ENCODE results near the gene GPRC5A. TPM values are rescaled to one million over a fixed set of nuclear protein-coding genes. Genes with fewer than 3 reads are reported as not detected.
A peak's percentile ranks its signal among the peaks of the same experiment; 100 is the strongest.
"Not testable (repeated sequence)": the region's sequence is repeated elsewhere in the genome, so short reads cannot be mapped to it uniquely, and the experiment has no call there.

GPRC5A gene
- not detected in 2 replicates for total RNA-seq

GRCh38 chr12:12891080-12891880, at the start of gene GPRC5A:
Gene GPRC5A, plus strand, starts transcription at chr12:12891562. Its CDS starts 16,688 bp downstream, at chr12:12908250.
- intact Hi-C loops (cut with micrococcal nuclease) = no loop called here
- Mint-ChIP-seq H3K36me3 (ENCODE audit: low read depth) (no peaks in the 10 kb centered on the region), H3K9me3 (no peaks in the 10 kb centered on the region), H3K4me3 (ENCODE audit: low read depth) (peak within 1 kb of the TSS; percentile 74), H3K27ac (peak within 1 kb of the TSS; percentile 18), H3K27me3 (ENCODE audit: low read depth) (peaks cover 44% of the 10 kb centered on the region), H3K4me1 (ENCODE audit: low read depth) (peaks cover 6% of the 10 kb centered on the region)
- peak; percentile 11 for DNase-seq (ENCODE audit: low spot score)

GRCh38 chr12:12845794-12846243, 45.5 kb upstream of the GPRC5A start:
- H3K4me3 Mint-ChIP-seq (ENCODE audit: low read depth) = no peak overlapping the region
- intact Hi-C loops (cut with micrococcal nuclease) = no loop called here
- H3K36me3 Mint-ChIP-seq (ENCODE audit: low read depth) = peaks cover 15% of the 10 kb centered on the region
- DNase-seq (ENCODE audit: low spot score) = no peak
- H3K27ac Mint-ChIP-seq = no peak overlapping the region
- peaks cover 4% of the 10 kb centered on the region for H3K9me3 Mint-ChIP-seq
- no peaks in the 10 kb centered on the region for H3K27me3 Mint-ChIP-seq (ENCODE audit: low read depth)
- H3K4me1 Mint-ChIP-seq (ENCODE audit: low read depth) = peaks cover 3% of the 10 kb centered on the region

- DNase-seq (ENCODE audit: low spot score); intact Hi-C loops (cut with micrococcal nuclease); H3K27ac Mint-ChIP-seq; H3K27me3 Mint-ChIP-seq (ENCODE audit: low read depth); H3K4me1 Mint-ChIP-seq (ENCODE audit: low read depth); H3K4me3 Mint-ChIP-seq (ENCODE audit: low read depth); H3K9me3 Mint-ChIP-seq: not testable (repeated sequence)
- H3K36me3 Mint-ChIP-seq (ENCODE audit: low read depth) = peaks cover 19% of the 10 kb centered on the region
Measured at GRCh38 chr12:12846780-12847179, 44.6 kb upstream of the GPRC5A start.

GRCh38 chr12:12853435-12853834, 37.9 kb upstream of the GPRC5A start:
- no peak overlapping the region for H3K4me3 Mint-ChIP-seq (ENCODE audit: low read depth)
- H3K27me3 Mint-ChIP-seq (ENCODE audit: low read depth) = no peaks in the 10 kb centered on the region
- peaks cover 4% of the 10 kb centered on the region for H3K9me3 Mint-ChIP-seq
- intact Hi-C loops (cut with micrococcal nuclease) = no loop called here
- H3K36me3 Mint-ChIP-seq (ENCODE audit: low read depth) = peaks cover 10% of the 10 kb centered on the region
- H3K4me1 Mint-ChIP-seq (ENCODE audit: low read depth) = no peaks in the 10 kb centered on the region
- no peak for DNase-seq (ENCODE audit: low spot score)
- H3K27ac Mint-ChIP-seq = no peak overlapping the region

GRCh38 chr12:12859690-12860089, 31.7 kb upstream of the GPRC5A start:
- Mint-ChIP-seq H3K27ac (no peak overlapping the region), H3K36me3 (ENCODE audit: low read depth) (peaks cover 4% of the 10 kb centered on the region), H3K27me3 (ENCODE audit: low read depth) (no peaks in the 10 kb centered on the region), H3K4me1 (ENCODE audit: low read depth) (no peaks in the 10 kb centered on the region), H3K4me3 (ENCODE audit: low read depth) (no peak overlapping the region), H3K9me3 (no peaks in the 10 kb centered on the region)
- intact Hi-C loops (cut with micrococcal nuclease) = no loop called here
- DNase-seq (ENCODE audit: low spot score) = no peak

GRCh38 chr12:12864243-12864642, 27.1 kb upstream of the GPRC5A start:
- DNase-seq (ENCODE audit: low spot score) = no peak
- H3K27ac Mint-ChIP-seq = no peak overlapping the region
- H3K9me3 Mint-ChIP-seq = no peaks in the 10 kb centered on the region

GRCh38 chr12:12868477-12869235, 22.7 kb upstream of the GPRC5A start:
- no peak for DNase-seq (ENCODE audit: low spot score)
- H3K27me3 Mint-ChIP-seq (ENCODE audit: low read depth) = no peaks in the 10 kb centered on the region
- no peak overlapping the region for H3K27ac Mint-ChIP-seq
- intact Hi-C loops (cut with micrococcal nuclease) = no loop called here
- no peaks in the 10 kb centered on the region for H3K9me3 Mint-ChIP-seq
- H3K4me3 Mint-ChIP-seq (ENCODE audit: low read depth) = no peak overlapping the region
- H3K4me1 Mint-ChIP-seq (ENCODE audit: low read depth) = no peaks in the 10 kb centered on the region
- H3K36me3 Mint-ChIP-seq (ENCODE audit: low read depth) = no peaks in the 10 kb centered on the region

More at GRCh38 chr12:12864243-12864642, 27.1 kb upstream of the GPRC5A start:
- peaks cover 4% of the 10 kb centered on the region for H3K36me3 Mint-ChIP-seq (ENCODE audit: low read depth)
- no peaks in the 10 kb centered on the region for H3K4me1 Mint-ChIP-seq (ENCODE audit: low read depth)
- intact Hi-C loops (cut with micrococcal nuclease) = no loop called here
- H3K27me3 Mint-ChIP-seq (ENCODE audit: low read depth) = no peaks in the 10 kb centered on the region
- no peak overlapping the region for H3K4me3 Mint-ChIP-seq (ENCODE audit: low read depth)

- intact Hi-C loops (cut with micrococcal nuclease) = no loop called here
- no peak for DNase-seq (ENCODE audit: low spot score)
- no peaks in the 10 kb centered on the region for H3K36me3 Mint-ChIP-seq (ENCODE audit: low read depth)
Measured at GRCh38 chr12:12870465-12870864, 20.9 kb upstream of the GPRC5A start.

GRCh38 chr12:12871587-12872138, 19.7 kb upstream of the GPRC5A start:
- no peaks in the 10 kb centered on the region for H3K4me1 Mint-ChIP-seq (ENCODE audit: low read depth)

More at GRCh38 chr12:12870465-12870864, 20.9 kb upstream of the GPRC5A start:
- H3K4me3 Mint-ChIP-seq (ENCODE audit: low read depth) = no peak overlapping the region
- no peaks in the 10 kb centered on the region for H3K9me3 Mint-ChIP-seq
- no peak overlapping the region for H3K27ac Mint-ChIP-seq
- no peaks in the 10 kb centered on the region for H3K4me1 Mint-ChIP-seq (ENCODE audit: low read depth)
- H3K27me3 Mint-ChIP-seq (ENCODE audit: low read depth) = no peaks in the 10 kb centered on the region

GRCh38 chr12:12872139-12872933, 19.0 kb upstream of the GPRC5A start:
- H3K4me3 Mint-ChIP-seq (ENCODE audit: low read depth) = no peak overlapping the region
- no peaks in the 10 kb centered on the region for H3K36me3 Mint-ChIP-seq (ENCODE audit: low read depth)
- no peak overlapping the region for H3K27ac Mint-ChIP-seq
- intact Hi-C loops (cut with micrococcal nuclease) = no loop called here
- H3K4me1 Mint-ChIP-seq (ENCODE audit: low read depth) = no peaks in the 10 kb centered on the region
- H3K9me3 Mint-ChIP-seq = no peaks in the 10 kb centered on the region
- no peaks in the 10 kb centered on the region for H3K27me3 Mint-ChIP-seq (ENCODE audit: low read depth)
- no peak for DNase-seq (ENCODE audit: low spot score)

More at GRCh38 chr12:12871587-12872138, 19.7 kb upstream of the GPRC5A start:
- H3K27ac Mint-ChIP-seq = no peak overlapping the region
- intact Hi-C loops (cut with micrococcal nuclease) = no loop called here
- DNase-seq (ENCODE audit: low spot score) = no peak
- H3K9me3 Mint-ChIP-seq = no peaks in the 10 kb centered on the region
- H3K36me3 Mint-ChIP-seq (ENCODE audit: low read depth) = no peaks in the 10 kb centered on the region
- H3K4me3 Mint-ChIP-seq (ENCODE audit: low read depth) = no peak overlapping the region
- no peaks in the 10 kb centered on the region for H3K27me3 Mint-ChIP-seq (ENCODE audit: low read depth)

GRCh38 chr12:12872934-12873275, 18.5 kb upstream of the GPRC5A start:
- no peak overlapping the region for H3K27ac Mint-ChIP-seq
- no peaks in the 10 kb centered on the region for H3K4me1 Mint-ChIP-seq (ENCODE audit: low read depth)
- intact Hi-C loops (cut with micrococcal nuclease) = no loop called here
- H3K4me3 Mint-ChIP-seq (ENCODE audit: low read depth) = no peak overlapping the region
- no peak for DNase-seq (ENCODE audit: low spot score)
- H3K27me3 Mint-ChIP-seq (ENCODE audit: low read depth) = no peaks in the 10 kb centered on the region
- no peaks in the 10 kb centered on the region for H3K9me3 Mint-ChIP-seq
- no peaks in the 10 kb centered on the region for H3K36me3 Mint-ChIP-seq (ENCODE audit: low read depth)

- no peaks in the 10 kb centered on the region for H3K9me3 Mint-ChIP-seq
- H3K36me3 Mint-ChIP-seq (ENCODE audit: low read depth) = no peaks in the 10 kb centered on the region
- no peak overlapping the region for H3K27ac Mint-ChIP-seq
- intact Hi-C loops (cut with micrococcal nuclease) = no loop called here
- no peak overlapping the region for H3K4me3 Mint-ChIP-seq (ENCODE audit: low read depth)
- DNase-seq (ENCODE audit: low spot score) = no peak
- H3K4me1 Mint-ChIP-seq (ENCODE audit: low read depth) = no peaks in the 10 kb centered on the region
- no peaks in the 10 kb centered on the region for H3K27me3 Mint-ChIP-seq (ENCODE audit: low read depth)
Measured at GRCh38 chr12:12874029-12874428, 17.3 kb upstream of the GPRC5A start.

All from activated T-helper 2 cell treated with anti-CD3 and anti-CD28 coated beads, Interferon-gamma antibody, Interleukin-2, Interleukin-4, amounts not matched to agents 10 μg/mL and 5 μg/mL and 100 μg/mL, durations not matched to agents 14 hours and 24 hours and 36 hours (primary cell).